H4 (cell line): ENCODE measurements around the gene CEP170. TPM values are rescaled to one million over a fixed set of nuclear protein-coding genes. Genes with fewer than 3 reads are reported as not detected.

Experiments
- DNase-seq: peaks from one replicate; pipeline ENCODE4 v3.0.0-alpha.2; 2015; ENCODE audit warnings: low spot score
- total RNA-seq: library from RNA; depleted of rRNA; stranded (reverse); fragments of >200 nt; shearing (Covaris generic); gene quantifications from 2 replicates; pipeline ENCODE4 v1.2.3, GENCODE V29; 2014; rRNA removed

The CEP170 gene
- 21.5 and 28.3 TPM in 2 replicates for total RNA-seq

DNA sequence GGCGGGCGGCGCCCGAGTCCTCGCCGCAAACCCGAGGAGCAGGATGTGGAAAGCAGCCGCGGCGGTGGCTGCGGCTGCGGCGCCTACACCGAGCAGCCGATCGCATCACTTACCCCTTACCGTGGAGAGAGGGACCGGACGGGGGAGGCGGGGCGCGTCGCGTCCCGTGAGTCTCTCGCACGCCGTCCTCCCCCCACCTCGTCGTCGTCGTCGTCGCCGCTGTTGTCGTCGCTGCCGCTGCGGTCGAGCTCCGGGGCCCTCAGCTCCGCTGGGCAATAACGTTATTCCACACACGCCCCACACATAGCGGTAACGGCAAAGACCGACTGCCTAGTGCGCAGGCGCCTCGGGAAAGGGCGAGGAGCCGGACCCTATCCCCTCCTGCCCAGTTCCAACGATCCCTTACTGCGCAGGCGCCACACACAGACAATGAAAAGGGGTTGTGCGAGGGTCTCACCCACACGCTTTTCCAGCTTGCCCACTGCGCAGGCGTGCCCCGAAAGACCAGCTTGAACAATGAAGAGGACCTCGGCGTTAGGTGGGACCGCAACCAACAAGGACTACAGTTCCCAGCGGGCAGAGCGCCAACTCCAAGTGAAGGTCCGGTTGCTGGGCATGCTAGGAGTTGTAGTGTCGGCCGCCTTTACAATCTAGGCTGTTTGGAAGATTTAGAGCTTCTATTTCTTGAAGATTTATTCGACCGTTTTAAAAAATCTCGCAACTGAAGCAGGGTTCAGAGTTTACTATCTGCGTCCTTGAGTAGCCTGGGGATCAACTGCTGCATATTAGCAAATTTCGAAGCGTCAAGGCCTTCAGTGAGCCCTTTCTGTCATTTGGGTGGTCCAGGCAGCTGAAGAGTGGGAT lies at the start of gene CEP170:
TSS of gene CEP170 (minus strand) at position 355 of the 864 bp plus-strand sequence. CDS start 30,001 bp downstream, outside the sequence.
- peak; percentile 98 for DNase-seq

DNA sequence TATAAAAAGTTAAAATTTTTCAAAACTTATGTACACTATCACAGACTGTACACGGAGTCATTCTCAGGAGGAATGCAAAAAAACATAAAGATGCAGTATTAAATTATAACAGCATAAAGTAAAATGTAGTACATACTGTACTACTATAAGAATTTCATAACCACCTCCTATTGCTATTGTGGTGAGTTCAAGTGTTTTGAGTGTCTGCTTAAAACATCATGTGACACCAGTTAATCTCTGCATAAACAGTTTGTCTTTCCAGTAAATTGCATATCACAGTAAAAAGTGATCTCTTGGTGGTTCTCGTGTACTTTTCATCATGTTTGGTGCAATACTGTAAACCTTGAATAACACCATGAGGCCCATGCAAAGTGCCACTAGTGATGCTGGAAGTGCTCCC lies 46.0 kb upstream of the CEP170 start:
- DNase-seq, result no peak

DNA sequence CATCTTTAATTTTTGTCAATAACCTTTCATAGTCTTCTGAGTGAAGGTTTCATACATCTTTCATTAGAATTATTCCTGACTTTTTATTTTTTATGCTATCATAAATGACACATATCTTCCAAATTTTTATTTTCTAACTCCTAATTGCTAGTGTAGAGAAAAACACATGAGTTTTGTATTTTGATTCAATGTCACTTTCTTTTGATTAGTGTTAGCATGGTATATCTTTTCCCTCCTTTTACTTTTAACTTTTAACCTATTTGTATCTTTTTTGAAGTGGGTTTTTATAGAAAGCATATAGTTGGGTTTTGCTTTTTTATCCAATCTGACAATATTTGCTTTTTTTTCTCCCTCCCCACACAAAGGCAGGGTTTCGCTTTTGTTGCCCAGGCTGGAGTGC lies 44.0 kb upstream of the CEP170 start:
- no peak for DNase-seq

DNA sequence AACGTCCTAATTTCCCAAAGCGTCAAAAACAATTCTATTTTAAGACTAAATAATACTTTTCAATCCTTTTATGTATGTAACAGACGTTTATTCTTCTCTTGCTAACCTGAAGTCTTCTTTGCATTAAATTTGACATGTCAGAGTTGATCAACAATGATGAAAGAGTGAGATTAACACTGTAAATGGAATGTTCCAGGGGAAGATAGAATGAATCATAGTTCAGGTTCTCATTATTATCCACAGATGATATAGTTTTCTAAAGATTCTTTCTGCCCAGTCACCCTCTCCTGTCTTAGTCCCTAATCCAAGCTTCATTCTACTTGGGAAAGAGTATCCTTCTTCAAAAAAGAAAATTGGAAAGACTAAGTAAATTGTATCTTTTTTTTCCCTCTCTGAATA lies 39.6 kb upstream of the CEP170 start:
- DNase-seq, result no peak

DNA sequence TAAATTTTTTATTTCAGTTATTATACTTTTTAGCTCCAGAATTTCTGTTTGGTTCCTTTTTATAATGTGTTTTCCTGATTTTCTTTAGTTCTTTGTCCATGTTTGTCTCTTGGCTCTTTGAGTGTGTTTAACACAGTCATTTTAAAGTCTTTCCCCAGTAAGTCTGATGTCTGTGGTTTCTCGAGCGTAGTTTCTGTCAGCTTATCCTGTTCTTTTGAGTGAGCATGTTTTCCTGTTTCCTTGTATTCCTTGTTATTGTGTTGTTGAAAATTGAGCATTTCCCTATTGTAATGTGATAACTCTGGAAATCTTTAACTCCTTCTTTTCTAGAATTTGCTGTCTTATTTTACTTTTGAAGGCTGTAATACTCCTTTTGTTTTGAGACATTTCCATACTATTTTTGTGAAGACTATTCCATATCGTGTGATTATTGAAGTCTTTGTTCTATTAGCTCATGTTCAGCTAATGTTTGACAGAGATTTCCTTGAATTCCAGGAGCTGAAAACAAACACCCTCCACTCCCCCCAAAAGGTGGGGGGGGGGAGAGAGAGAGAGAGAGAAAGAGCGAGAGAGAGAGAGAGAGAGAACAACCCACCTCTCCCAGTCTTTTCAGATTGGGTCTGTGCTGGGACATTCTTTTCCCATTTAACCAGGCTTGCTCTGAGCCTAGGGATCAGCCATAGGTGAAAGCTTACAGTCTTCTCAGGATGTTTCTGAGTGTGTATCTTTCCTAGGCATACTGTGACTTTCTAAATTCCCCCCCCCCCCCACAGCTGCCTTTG lies 39.1 kb upstream of the CEP170 start:
- no peak for DNase-seq

DNA sequence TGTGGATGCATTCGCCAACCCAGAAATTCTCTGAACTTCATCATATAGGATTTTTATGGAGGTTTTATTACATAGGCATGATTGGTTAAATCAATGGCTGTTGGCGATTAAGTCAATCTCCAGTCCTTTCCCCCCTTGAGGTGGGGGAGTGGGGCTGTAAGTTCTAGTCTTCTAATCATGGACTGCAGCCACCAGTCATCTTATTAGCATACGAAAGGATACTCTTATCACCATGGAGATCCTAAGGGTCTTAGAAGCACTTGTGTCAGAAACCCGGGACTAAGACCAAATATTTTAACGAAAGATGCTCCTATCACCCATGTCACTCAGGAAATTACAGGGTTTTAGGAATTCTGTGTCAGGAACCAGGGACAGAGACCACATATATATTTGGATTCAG lies 37.0 kb upstream of the CEP170 start:
- no peak for DNase-seq

DNA sequence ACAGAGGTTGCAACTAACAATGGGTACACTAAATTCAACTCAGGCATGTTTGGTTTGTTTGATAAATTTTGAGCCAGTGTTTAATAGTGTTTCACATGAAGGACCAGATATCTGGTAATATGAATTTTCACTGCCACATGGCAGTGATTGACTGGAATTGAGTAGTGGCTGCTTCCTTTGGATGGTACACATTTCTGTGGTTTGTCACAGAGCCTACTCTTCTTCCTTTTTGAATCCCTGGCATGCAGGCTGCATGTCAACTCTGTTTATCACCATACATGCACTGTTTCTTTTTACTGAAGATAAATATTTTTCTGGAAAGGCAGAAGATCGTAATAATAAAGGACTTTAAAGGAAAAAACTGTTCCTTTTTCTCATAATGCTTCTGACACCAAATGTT lies 36.2 kb upstream of the CEP170 start:
- no peak for DNase-seq

DNA sequence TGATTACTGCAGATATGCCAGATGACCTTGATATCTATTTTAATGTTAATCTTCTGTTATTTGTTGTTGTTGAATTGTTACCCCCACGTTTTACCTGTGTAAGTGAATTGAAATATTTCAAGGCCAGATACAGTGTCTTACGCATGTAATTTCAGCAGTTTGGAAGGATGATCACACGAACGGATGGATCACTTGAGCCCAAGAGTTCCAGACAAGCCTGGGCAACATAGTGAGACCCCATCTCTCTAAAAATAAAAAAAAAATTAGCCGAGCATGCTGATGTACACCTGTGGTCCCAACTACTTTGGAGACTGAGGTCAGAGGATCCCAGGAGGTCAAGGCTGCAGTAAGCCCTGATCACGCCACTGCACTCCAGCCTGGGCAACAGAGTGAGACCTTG lies 33.0 kb upstream of the CEP170 start:
- no peak for DNase-seq

DNA sequence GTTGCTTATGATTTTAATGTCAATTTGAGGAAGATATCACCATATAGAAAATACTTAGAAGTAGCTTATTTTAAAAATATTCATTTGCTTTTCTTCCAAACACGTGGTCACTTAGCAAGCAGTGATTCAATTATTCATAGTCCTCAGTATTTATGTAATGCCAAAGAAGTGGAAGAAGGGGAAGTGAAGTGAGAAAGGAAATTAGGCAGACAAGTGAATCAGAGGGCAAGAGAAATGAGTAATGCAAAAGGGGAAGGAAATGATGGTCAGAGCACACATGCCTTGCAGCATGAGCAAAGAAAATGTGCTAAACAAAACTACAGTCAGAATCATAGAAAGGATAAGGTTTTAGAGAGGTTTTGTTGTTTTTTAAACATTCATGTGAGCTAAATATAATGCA lies 32.6 kb upstream of the CEP170 start:
- peak; percentile 36 for DNase-seq

DNA sequence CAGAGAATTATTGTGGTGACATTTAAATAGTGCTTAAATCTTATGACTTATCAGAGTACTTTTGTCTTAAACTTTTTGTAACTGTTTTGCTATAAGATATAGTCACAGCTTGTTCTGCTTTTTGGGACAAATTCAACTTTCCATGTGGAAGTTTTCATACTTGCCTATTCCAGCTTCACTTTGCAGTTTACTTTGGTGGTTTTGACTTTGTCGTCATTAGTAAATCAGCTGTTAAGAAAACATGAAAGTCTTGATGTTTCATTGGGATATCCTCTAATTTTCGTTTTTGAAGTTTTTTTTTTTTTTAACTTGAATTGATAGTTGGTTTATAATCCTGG lies 32.0 kb upstream of the CEP170 start:
- no peak for DNase-seq

DNA sequence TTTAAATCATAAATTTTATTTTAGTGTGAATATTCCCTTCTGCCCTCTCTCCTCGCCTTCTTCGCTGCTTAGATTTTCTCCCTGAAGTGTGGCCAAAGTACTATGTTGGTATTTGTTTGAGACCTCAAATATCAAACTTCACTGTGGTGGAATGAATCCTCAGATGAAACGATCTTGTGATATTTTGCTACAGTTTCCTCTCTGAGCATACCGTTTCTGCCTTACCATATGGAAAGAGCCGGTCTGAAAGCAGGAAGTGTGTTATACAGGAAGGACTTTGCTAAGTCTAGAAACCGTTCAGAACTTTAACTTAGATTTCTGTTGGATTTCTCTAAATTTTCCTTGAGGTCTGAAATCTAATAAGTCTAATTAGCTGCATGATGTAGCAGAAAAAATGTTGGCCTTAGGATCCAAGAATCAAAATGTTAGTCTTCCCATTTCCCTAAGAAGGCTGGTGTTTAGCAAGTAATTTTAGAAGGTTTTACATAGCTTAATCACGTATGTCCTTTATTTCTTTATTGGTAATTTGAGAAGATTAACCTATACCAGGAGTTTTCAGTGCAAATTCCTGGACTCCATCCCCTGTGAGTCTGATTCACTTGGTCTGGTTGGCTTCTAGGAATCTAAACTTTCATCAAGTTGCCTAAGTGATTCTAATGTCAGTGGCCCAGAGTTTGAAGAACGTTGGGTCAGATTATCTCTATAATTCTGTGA lies 31.5 kb upstream of the CEP170 start:
- DNase-seq, result no peak

DNA sequence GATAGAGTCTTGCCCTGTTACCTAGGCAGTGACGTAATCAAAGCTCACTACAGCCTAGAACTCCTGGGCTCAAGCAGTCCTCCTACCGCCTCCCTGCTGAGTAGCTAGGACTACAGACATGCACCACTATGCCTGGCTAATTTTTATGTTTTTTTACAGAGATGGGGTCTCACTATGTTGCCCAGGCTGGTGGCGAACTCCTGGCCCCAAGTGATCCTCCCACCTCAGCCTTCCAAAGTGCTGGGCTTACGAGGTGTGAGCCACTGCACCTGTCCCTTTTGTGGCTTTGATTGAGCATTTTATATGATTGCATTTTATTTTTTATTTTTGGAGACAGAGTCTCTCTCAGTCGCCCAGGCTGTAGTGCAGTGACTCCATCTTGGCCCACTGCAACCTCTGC lies 26.6 kb upstream of the CEP170 start:
- no peak for DNase-seq

DNA sequence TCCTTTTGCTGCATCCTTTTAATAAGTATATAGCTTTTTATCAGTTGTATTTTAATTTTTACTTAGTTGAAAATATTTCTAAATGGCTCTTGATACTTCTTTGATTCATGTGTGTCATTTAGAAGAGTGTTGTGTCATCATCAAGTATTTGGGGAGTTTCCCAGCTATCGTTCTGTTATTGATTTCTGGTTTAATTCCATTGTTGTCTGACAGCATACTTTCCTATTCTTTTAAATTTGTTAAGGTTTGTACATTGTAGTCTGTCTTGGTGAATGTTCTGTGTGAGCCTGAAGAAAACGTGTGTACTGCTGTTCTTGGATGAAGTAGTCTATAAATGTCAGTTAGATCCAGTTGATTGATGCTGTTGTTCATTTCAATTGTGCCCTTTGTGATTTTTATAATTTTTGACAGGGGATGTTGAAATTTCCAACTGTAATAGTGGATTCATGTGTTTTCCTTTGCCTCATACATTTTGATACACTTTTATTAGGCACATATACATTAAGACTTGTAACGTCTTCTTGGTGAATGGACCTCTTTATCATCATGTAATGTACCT lies 25.6 kb upstream of the CEP170 start:
- DNase-seq, result no peak

DNA sequence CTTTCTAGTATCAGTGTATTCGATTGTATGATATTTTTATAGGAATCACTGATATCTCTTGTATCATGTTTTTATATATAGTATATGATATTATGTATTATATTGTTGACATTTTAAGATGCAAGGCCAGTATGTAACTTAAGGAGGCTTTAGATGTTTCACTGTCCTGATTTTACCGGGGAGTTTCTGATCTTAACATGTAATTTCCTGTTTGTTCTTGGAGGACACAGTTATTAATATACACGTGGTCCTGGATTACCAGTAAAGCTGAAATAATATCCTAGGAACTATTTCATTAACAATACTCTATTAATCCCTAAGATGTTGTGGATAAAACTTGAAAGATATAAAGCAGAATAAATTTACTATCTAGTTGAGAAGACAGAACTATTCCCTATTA lies 20.2 kb upstream of the CEP170 start:
- DNase-seq, result no peak

DNA sequence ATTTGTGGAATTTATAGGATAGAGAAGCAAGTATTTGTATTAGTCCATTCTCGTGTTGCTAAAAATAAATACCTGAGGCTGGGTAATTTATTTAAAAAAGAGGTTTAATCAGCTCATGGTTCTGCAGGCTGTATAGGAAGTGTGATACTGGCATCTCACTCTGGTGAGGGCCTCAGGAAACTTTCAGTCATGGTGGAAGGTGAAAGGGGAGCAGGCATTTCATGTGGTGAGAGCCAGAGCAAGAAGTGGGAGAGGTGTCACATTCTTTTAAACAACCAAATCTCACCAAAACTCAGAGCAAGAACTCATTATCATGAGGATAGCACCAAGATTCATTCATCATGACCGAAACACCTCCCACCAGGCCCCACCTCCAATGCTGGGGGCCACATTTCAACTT lies 18.9 kb upstream of the CEP170 start:
- DNase-seq, result no peak

DNA sequence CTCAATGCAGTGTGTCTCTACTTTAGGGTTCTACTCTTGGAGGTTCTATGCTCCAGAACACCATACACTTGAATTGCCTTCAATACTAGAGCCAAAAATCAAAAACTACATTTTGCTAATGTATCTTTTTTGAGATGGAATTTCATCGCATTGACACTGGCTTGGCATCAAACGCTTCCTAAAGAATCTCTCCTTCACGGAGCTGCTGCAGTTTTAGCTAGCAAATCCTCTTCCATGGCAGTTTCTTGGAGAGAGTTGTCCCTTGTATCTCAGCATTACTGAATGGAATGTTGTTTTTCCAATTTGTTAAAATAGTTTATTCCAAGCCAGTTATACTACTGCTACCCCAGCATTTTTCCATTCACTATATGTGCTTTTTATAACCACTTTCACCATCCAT lies 18.4 kb upstream of the CEP170 start:
- no peak for DNase-seq

DNA sequence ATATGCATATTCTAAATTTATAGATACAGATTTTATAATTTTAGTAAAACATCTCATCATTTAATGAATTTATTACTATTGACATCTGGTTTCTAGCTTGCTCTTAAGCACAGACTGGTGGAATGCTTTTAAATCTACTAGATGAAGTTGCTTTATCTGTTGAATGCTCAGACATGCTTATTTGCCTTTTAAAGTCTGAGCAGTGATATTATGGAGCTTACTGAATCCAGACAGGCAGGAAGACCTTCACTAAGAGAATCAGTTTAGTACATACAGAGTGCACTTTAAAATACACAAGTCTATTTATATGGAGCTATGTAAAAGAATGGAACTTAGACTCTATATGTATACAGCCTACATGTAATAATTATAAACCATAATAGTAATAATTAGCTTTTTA lies 17.3 kb upstream of the CEP170 start:
- no peak for DNase-seq

DNA sequence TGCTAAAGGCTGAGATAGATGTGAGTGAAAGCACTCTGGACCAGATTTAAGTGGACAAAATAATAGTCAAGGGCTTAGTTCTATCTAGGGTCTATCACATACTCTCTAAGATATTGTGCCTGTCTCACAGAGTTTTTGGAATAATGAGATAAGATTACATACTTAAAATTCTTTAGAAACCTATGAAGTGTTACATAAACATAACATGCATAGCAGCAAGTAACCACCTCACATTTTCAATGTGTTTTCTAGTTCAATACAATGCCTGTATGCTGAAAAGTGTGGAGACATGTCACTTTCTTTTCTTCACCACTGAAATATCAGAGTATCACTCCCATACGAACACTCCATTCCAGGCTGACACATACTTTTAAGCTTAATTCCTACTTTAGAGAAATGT lies 16.9 kb upstream of the CEP170 start:
- no peak for DNase-seq

DNA sequence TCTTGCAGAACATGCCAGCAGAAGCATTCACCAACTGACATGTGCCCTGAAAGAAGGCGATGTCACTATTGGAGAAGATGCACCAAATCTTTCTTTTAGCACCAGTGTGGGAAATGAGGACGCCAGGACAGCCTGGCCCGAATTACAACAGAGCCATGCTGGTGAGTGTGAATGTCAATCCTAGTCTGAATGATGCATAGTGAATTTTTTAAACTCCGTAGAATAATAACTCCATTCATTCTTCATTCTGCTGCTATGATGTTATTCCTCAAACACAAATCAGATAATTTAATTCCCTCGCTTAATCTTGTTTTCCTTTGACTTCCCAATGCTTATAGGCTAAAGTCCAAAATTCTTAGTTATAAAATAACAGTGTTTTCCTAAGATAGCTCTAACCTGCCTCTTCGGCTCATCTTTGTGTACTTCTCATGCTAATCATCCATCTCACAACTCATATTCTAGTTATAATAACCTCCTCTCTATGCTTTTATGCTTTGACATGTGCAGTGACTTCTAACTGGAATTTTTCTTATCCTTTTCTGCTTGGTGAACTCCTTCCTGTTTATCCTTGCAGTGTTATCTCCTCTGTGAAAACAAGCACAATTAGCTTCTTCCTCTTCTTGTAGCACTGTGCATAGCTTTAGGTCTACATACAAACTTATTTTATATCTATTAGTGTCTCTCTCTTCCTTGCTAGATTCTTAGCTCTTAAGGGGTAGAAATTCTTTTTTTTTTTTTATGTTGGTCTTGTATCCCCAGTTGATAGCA lies 15.2 kb upstream of the CEP170 start:
- no peak for DNase-seq

DNA sequence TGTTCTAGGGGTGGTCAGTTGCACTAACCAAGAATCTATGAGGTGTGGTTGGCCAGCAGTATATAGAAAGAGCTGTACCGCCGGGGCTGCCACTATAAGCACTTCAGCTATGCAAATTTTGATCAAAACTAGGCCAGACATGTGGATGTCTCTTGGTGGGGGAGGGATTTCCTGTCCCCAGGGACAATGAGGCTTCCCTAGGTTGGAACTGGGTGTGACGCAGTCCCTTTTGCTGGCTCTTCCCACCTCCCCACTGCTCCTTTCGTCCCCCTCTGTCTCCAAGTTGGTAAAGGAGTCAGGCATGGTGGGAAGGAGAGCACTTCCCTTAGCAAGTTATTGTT lies 14.3 kb upstream of the CEP170 start:
- no peak for DNase-seq

DNA sequence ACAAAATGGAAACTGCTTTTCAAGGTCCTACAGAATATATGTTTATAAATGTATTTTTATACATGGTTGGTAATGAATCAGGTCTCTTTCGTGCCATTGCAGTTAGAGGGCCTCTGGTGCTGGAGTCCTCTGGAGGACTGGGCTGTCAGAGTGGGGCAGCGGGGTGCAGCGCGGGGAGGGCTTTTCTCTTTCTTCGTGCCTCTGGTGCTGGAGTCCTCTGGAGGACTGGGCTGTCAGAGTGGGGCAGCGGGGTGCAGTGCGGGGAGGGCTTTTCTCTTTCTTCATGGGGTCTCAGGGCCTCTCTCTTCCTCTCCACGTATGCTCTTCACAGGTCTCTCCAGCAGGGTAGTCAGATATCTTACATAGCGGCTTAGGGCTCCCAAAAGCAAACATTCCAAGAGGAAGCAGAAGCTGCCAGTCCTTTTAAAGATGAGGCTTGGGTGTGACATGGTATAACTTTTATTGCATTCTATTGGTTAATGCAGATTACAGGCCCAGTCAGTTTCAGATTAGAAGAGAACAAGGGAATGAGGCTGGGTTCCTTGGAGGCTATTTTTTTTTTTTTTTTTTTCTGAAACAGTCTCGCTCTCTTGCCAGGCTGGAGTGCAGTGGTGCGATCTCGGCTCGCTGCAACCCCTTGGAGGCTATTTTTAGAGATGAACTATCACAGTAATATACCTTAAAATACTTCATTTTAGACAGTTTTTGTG lies 13.8 kb upstream of the CEP170 start:
- DNase-seq, result no peak
